ENCODE data around the gene CLN5.

Gene CLN5

DNA sequence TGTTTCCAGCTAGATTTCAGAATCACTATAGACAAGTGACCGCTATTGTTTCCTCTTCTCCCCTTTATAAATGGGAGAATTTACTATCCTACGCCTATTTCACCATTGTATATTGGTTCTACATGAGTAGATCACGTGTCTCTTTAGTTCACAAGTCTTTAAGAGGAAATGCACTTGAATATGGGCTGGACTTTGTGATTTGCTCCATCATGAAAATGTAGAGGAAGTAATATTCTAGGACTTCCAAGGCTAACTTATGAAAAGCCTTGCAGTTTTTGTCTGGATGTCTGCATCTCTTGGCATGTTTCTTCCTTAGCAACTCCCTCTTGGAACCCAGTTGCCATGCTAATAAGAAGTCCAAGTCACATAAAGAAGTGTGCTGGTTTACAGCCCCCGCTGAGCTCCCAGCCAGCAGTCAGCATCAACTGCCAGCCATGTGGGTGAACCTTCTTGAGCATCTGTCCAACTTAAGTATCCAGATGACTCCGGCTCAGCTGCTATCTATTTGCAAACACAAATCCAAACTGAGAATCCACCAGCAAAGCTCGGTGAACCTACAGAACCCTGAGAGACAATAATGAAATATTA, 39.9 kb downstream of the CLN5 start:
- no peak for TF ChIP-seq Cebpa-rat (IDR thresholded peaks at IDR 0.05)
- H4K20me1 ChIP-seq = no peaks in the 10 kb centered on the region
- H3K36me3 ChIP-seq = no peaks in the 10 kb centered on the region
- no peak overlapping the region for H3K4me3 ChIP-seq
- H3K27me3 ChIP-seq = no peaks in the 10 kb centered on the region
- H3K27ac ChIP-seq = no peak overlapping the region
- H3K9ac ChIP-seq = no peak overlapping the region
- H3K9me3 ChIP-seq = 0 out of 2 replicates have a peak, but pooled peaks cover 8% of the 10 kb centered on the region
- 0 out of 2 replicates have a peak, but pooled peaks cover 5% of the 10 kb centered on the region for H3K4me1 ChIP-seq
- H3K4me2 ChIP-seq = no peak overlapping the region

DNA sequence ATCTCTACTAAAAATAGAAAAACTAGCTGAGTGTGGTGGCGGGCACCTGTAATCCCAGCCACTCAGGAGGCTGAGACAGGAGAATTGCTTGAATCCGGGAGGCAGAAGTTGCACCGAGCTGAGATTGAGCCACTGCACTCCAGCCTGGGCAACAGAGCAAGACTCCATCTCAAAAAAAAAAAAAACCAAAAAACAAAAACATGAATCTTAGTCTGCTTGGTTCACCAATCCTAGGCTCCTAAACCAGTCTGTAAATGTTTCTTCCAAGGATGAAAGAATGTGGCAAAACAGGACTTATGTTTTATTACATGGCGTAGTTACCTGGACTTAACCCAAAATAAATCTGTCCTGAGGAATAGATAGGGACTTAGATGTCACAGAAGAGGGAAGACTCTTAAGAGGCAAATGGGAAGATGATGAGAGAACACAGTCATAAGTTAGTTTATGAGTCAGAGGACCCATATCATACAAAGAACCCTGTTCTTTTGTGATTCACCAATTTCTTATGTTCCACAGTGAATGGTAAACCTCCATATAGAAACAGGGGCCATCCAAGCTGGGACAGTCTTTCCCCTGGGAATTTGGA, 41.9 kb downstream of the CLN5 start:
- TF ChIP-seq Cebpa-rat (IDR thresholded peaks at IDR 0.05) = no peak
- no peaks in the 10 kb centered on the region for H3K36me3 ChIP-seq
- H3K9me3 ChIP-seq = 0 out of 2 replicates have a peak, but pooled peaks cover 8% of the 10 kb centered on the region
- no peaks in the 10 kb centered on the region for H4K20me1 ChIP-seq
- no peak overlapping the region for H3K4me2 ChIP-seq
- no peaks in the 10 kb centered on the region for H3K4me1 ChIP-seq
- H3K27ac ChIP-seq = no peak overlapping the region
- no peak overlapping the region for H3K4me3 ChIP-seq
- H3K27me3 ChIP-seq = no peaks in the 10 kb centered on the region
- no peak overlapping the region for H3K9ac ChIP-seq

DNA sequence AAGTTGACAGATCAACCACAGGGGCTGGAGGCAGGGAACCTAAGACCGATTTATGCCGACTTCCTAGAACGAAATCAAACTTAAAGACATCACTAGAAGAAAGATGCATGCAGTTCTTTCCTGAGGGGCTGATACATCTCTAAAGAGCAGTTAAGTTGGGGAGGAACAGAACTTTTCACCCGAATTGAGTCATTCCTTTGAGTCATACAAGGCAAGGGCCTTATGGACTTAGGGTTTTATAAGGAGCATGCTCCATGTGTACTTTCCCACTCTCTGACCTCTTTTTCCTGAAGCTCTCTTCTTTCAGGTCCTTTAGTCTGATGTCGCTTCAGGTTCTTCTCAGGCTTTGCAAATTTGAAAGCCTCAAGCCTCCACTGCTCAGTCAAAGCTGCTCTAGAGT, 43.0 kb downstream of the CLN5 start:
- H3K9me3 ChIP-seq = 0 out of 2 replicates have a peak, but pooled peaks cover 8% of the 10 kb centered on the region
- no peaks in the 10 kb centered on the region for H4K20me1 ChIP-seq
- no peaks in the 10 kb centered on the region for H3K27me3 ChIP-seq
- no peaks in the 10 kb centered on the region for H3K4me1 ChIP-seq
- no peak overlapping the region for H3K4me3 ChIP-seq
- no peak overlapping the region for H3K27ac ChIP-seq
- TF ChIP-seq Cebpa-rat (IDR thresholded peaks at IDR 0.05) = no peak
- H3K9ac ChIP-seq = no peak overlapping the region
- no peaks in the 10 kb centered on the region for H3K36me3 ChIP-seq
- no peak overlapping the region for H3K4me2 ChIP-seq

DNA sequence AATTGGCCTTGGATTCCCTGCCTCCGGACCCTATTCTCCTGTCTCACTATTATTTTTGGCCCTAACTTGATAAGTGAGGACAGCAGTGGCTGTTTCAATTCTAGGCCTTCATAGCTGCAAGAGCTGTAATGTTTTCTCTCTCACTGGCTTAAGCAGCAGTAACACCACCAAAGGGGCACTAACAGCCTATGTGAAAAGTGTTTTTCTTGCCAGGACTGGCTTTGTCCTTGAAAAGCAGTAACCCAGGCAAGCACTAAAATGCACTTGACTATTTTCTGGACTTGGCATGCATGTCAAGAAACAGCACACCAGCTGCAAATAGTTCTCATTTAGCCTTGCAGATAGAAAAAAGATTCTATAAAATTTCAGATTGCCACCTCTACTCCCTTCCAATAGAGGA, 44.4 kb downstream of the CLN5 start:
- H3K9me3 ChIP-seq = no peaks in the 10 kb centered on the region
- no peak overlapping the region for H3K27ac ChIP-seq
- no peak overlapping the region for H3K4me3 ChIP-seq
- no peak overlapping the region for H3K4me2 ChIP-seq
- H3K27me3 ChIP-seq = no peaks in the 10 kb centered on the region
- no peak overlapping the region for H3K9ac ChIP-seq
- no peaks in the 10 kb centered on the region for H3K4me1 ChIP-seq
- no peak for TF ChIP-seq Cebpa-rat (IDR thresholded peaks at IDR 0.05)
- peaks cover 5% of the 10 kb centered on the region; the same call in 1 of the 2 replicates for H3K36me3 ChIP-seq
- no peaks in the 10 kb centered on the region for H4K20me1 ChIP-seq

DNA sequence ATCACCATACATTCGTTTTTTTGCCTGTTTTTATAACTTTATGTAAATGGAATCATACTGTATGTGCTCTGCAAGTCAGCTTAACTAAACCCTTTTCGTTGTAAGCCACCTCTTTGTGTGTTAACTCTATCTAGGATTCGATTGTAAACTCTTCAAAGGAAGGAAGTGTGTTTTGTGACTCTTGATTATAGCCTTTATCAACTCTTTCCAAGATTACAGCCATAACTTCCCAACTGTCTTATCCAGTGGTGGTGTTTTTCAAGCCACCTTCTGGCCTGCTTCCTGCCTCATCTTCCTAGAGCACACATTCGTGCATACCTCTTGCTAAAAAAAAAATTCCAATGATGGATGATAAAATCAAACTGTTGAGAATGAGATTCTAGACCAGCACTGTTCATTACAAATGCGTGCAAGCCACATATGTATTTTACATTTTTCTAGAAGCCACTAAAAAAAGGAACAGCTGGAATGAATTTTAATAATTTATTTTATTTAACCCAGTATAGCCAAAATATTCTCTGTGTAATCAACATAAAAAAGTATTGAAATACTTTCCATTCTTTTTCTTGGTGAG, 47.1 kb downstream of the CLN5 start:
- Histone ChIP-seq H3K27ac (no peak overlapping the region), H3K4me2 (no peak overlapping the region), H4K20me1 (no peaks in the 10 kb centered on the region), H3K9ac (no peak overlapping the region), H3K36me3 (peaks cover 19% of the 10 kb centered on the region), H3K9me3 (no peaks in the 10 kb centered on the region), H3K4me1 (no peaks in the 10 kb centered on the region), H3K4me3 (no peak overlapping the region), H3K27me3 (no peaks in the 10 kb centered on the region)
- no peak for TF ChIP-seq Cebpa-rat (IDR thresholded peaks at IDR 0.05)

DNA sequence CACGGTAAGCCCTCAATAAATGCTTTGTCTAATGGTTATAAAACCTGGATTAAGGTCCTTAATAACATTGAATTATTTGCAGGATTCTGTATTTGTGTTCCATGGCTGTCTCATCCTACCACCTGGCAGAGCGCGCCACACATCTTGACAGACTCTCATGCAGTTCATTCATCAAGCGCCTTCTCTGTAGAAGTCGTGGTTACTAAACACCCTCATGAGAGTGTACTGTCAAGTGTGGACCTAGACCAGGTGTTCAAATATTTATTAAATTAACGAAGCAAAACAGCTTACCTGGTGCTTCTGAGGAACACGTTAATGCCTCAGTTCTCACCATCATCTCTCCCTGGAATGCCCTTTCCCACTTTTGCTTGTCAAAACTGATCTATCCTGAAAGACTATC, 48.2 kb downstream of the CLN5 start:
- H3K4me2 ChIP-seq = no peak overlapping the region

DNA sequence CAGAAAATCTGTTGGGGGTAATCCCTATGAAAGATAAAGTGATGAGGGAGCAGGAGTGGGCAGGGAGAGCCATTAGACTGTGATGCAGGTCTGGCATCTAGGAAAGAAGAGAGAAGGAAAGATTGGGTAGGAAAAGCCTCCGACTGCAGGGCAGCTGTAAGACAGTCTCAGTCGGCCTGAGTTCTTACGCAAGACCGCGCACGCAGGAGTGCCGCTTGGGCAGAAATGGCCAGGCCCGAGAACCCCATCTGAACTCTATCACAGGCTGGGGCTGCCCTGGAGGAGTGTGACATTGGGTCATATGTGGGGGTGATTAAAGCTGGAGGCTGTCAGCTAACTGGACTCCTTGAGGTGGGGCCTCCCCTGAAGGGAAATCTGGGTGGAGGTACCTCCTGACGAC, 49.0 kb downstream of the CLN5 start:
- H3K27me3 ChIP-seq = no peaks in the 10 kb centered on the region
- H3K4me1 ChIP-seq = no peaks in the 10 kb centered on the region

More for the DNA sequence above, 48.2 kb downstream of the CLN5 start:
- no peaks in the 10 kb centered on the region for H3K9me3 ChIP-seq
- H4K20me1 ChIP-seq = no peaks in the 10 kb centered on the region
- no peak overlapping the region for H3K9ac ChIP-seq
- H3K4me3 ChIP-seq = no peak overlapping the region
- H3K4me1 ChIP-seq = no peaks in the 10 kb centered on the region
- no peak for TF ChIP-seq Cebpa-rat (IDR thresholded peaks at IDR 0.05)
- H3K36me3 ChIP-seq = peaks cover 28% of the 10 kb centered on the region
- H3K27me3 ChIP-seq = no peaks in the 10 kb centered on the region
- H3K27ac ChIP-seq = no peak overlapping the region

DNA sequence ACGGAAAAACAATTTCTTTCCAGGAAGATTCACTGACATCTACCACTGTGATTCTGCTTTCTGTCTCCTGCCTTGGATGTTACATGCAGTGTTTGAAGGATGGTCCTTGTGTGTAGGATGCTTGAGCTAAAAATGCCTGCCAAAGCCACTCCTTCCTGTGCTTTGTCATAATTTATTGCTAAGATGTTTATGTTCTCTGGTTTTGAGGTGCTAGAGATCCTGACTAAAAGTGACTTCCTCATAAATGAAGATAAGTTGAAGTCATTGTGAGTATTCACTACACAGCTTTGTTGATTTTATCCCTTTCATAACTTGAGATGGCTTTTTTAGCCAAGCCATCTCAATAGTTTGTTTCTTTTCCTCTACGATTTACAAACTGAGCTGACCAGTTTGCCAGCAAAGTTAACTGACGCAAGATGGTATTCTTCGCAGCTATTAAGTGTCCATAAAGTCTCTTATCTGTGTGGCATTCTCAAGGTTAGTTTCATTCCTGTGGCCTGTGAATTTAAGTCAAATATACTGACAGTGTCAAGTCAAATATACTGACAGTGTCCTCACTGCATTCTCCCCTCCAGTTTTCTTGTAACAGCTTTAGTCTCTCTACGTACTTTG, 50.8 kb downstream of the CLN5 start:
- Histone ChIP-seq H3K4me1 (no peaks in the 10 kb centered on the region), H3K4me2 (no peak overlapping the region), H3K9ac (no peak overlapping the region), H3K36me3 (peaks cover 52% of the 10 kb centered on the region), H3K27me3 (no peaks in the 10 kb centered on the region), H3K9me3 (no peaks in the 10 kb centered on the region), H3K27ac (no peak overlapping the region), H4K20me1 (no peaks in the 10 kb centered on the region), H3K4me3 (no peak overlapping the region)
- TF ChIP-seq Cebpa-rat (IDR thresholded peaks at IDR 0.05) = no peak

More for the DNA sequence above, 49.0 kb downstream of the CLN5 start:
- H3K4me2 ChIP-seq = no peak overlapping the region
- no peaks in the 10 kb centered on the region for H4K20me1 ChIP-seq
- H3K4me3 ChIP-seq = no peak overlapping the region
- H3K27ac ChIP-seq = no peak overlapping the region
- peaks cover 35% of the 10 kb centered on the region for H3K36me3 ChIP-seq
- H3K9me3 ChIP-seq = no peaks in the 10 kb centered on the region
- H3K9ac ChIP-seq = no peak overlapping the region
- no peak for TF ChIP-seq Cebpa-rat (IDR thresholded peaks at IDR 0.05)

DNA sequence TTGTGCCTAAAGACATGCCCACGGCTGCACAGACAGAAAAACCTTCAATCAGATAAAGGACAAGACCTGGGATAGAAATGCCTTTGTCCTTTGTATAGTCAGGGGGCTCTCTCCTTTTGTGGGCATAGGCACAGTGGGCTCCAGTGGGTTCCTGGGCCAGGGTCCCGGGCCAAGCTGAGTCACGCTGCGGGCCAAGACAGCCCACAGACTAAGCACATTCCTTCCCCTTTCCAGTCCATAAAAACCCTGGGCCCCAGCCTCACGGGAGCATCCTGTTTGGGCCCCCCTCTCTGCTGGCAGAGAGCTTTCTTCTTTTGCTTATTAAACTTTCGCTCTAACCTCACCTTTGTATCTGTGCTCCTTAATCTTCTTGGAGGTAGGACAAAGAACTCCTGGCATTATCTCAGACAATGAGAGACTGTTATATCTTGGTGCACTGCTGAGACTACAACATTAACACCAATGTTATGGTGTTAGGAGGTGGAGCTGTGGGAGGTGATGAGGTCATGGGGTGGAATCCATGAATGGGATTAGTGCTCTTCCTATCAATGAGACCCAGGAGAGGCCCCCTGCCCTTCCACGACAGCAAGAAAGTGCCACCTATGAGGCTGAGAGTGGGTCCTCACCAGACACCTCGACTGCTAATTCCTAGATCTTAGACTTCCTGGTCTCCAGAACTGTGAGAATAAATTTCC, 55.9 kb downstream of the CLN5 start:
- H3K4me3 ChIP-seq = no peak overlapping the region
- no peak for TF ChIP-seq Cebpa-rat (IDR thresholded peaks at IDR 0.05)

More for the DNA sequence above, 55.9 kb downstream of the CLN5 start:
- Histone ChIP-seq H4K20me1 (no peaks in the 10 kb centered on the region), H3K36me3 (peaks cover 89% of the 10 kb centered on the region), H3K4me1 (no peaks in the 10 kb centered on the region), H3K4me2 (no peak overlapping the region), H3K27me3 (no peaks in the 10 kb centered on the region), H3K9ac (no peak overlapping the region), H3K27ac (no peak overlapping the region), H3K9me3 (no peaks in the 10 kb centered on the region)

All from BLaER1 (cell line).